Measurements from ENCODE around the gene LRRC39.

LRRC39 gene

GRCh38 chr1:100146958-100147357, 31.1 kb downstream of the LRRC39 start:
- no peak for DNase-seq (ENCODE audit: low read depth)

GRCh38 chr1:100145116-100145515, 32.9 kb downstream of the LRRC39 start:
- DNase-seq (ENCODE audit: low read depth) = no peak

- DNase-seq (ENCODE audit: low read depth) = no peak
These were observed 35.7 kb downstream of the LRRC39 start for GRCh38 chr1:100142343-100142742.

- no peak for DNase-seq (ENCODE audit: low read depth)
These were observed 36.9 kb downstream of the LRRC39 start for GRCh38 chr1:100141192-100141591.

- DNase-seq (ENCODE audit: low read depth) = no peak
These were observed 40.5 kb downstream of the LRRC39 start for GRCh38 chr1:100137602-100138001.

GRCh38 chr1:100134872-100135271, 43.2 kb downstream of the LRRC39 start:
- DNase-seq (ENCODE audit: low read depth) = no peak

- DNase-seq (ENCODE audit: low read depth) = peak; percentile 93
These were observed 45.2 kb downstream of the LRRC39 start, which contains the start of the genes SASS6 and TRMT13 for GRCh38 chr1:100132566-100133477. SASS6 (minus strand) TSS chr1:100132930; CDS start chr1:100132814, 116 bp downstream. TRMT13 (plus strand) TSS chr1:100133163; CDS start chr1:100133169, 6 bp downstream.

GRCh38 chr1:100131623-100132022, 46.4 kb downstream of the LRRC39 start:
- no peak for DNase-seq (ENCODE audit: low read depth)

- no peak for DNase-seq (ENCODE audit: low read depth)
These were observed 47.4 kb downstream of the LRRC39 start for GRCh38 chr1:100130552-100131077.

- DNase-seq (ENCODE audit: low read depth) = no peak
These were observed 50.8 kb downstream of the LRRC39 start for GRCh38 chr1:100127226-100127625.

GRCh38 chr1:100122177-100122576, 55.9 kb downstream of the LRRC39 start:
- DNase-seq (ENCODE audit: low read depth) = peak; percentile 73

GRCh38 chr1:100115524-100115923, 62.5 kb downstream of the LRRC39 start:
- DNase-seq (ENCODE audit: low read depth) = no peak

- DNase-seq (ENCODE audit: low read depth) = no peak
These were observed 68.4 kb downstream of the LRRC39 start for GRCh38 chr1:100109554-100110066.

- no peak for DNase-seq (ENCODE audit: low read depth)
These were observed 70.4 kb downstream of the LRRC39 start for GRCh38 chr1:100107696-100108095.

- DNase-seq (ENCODE audit: low read depth) = no peak
These were observed 76.5 kb downstream of the LRRC39 start for GRCh38 chr1:100101564-100101963.

- DNase-seq (ENCODE audit: low read depth) = peak; percentile 40
These were observed 77.9 kb downstream of the LRRC39 start for GRCh38 chr1:100100202-100100601.

All from GM04503 (cell line).